OCI-LY7 (cell line): Measurements from ENCODE around the gene NSMF. TPM values are rescaled to one million over a fixed set of nuclear protein-coding genes. Genes with fewer than 3 reads are reported as not detected.

Experiments used
- BruUV-seq: library from RNA; stranded (reverse); fragments of 400-500 nt; replicated peaks from 2 replicates; lab custom pipeline; 2021; lab: Mats Ljungman, UMichigan
- CTCF ChIA-PET: fragments of 300-600 bp; sonication (Branson Sonifier 250); formaldehyde crosslinking; loops from one replicate; lab custom pipeline; 2022; ENCODE audit warnings: antibody characterized with exemption; ENCODE audit not compliant: unreplicated experiment; lab: Charles Lee
- POLR2A ChIA-PET: fragments of 300-600 bp; sonication (Branson Sonifier 250); formaldehyde crosslinking; loops from one replicate; lab custom pipeline; 2022; ENCODE audit warnings: antibody characterized with exemption; lab: Charles Lee
- DNase-seq: peaks from one replicate; pipeline ENCODE4 v3.0.0-alpha.2; 2015; ENCODE audit warnings: low spot score
- H2AFZ ChIP-seq: fragments of 200-600 bp; sonication (generic), shearing (Covaris generic); 2 replicates; pipeline ENCODE4 v1.6.1; 2014; ENCODE audit warnings: mild to moderate bottlenecking, antibody characterized with exemption, low read length, moderate library complexity
- H3K27ac ChIP-seq: fragments of 200-600 bp; sonication (generic); 2 replicates; pipeline ENCODE4 v1.5.1; 2014; ENCODE audit warnings: mixed run types, low read depth, mild to moderate bottlenecking, moderate library complexity, low read length, inconsistent platforms; ENCODE audit not compliant: poor library complexity, severe bottlenecking
- H3K36me3 ChIP-seq: fragments of 200-600 bp; sonication (generic); 2 replicates; pipeline ENCODE4 v1.6.1; 2014; ENCODE audit warnings: mild to moderate bottlenecking, antibody characterized with exemption, low read length, moderate library complexity, mixed read lengths; ENCODE audit not compliant: insufficient read depth
- H3K4me1 ChIP-seq: fragments of 200-600 bp; sonication (generic); 2 replicates; pipeline ENCODE4 v1.5.1; 2014; ENCODE audit warnings: mild to moderate bottlenecking, low read length; ENCODE audit not compliant: insufficient read depth, poor library complexity, severe bottlenecking
- H3K4me2 ChIP-seq: fragments of 200-600 bp; sonication (generic); 2 replicates; pipeline ENCODE4 v1.6.1; 2014; ENCODE audit warnings: mild to moderate bottlenecking, low read length
- H3K4me3 ChIP-seq: fragments of 200-600 bp; sonication (generic); 2 replicates; pipeline ENCODE4 v1.5.1; 2014; ENCODE audit warnings: mild to moderate bottlenecking, low read depth, low read length; ENCODE audit not compliant: poor library complexity, severe bottlenecking
- H3K79me2 ChIP-seq: fragments of 200-600 bp; sonication (generic); 2 replicates; pipeline ENCODE4 v1.6.1; 2016; ENCODE audit warnings: low read depth, mild to moderate bottlenecking, low read length, moderate library complexity, mixed read lengths; ENCODE audit not compliant: insufficient read depth
- H3K9me2 ChIP-seq: fragments of 200-600 bp; sonication (generic); 2 replicates; pipeline ENCODE4 v1.6.1; 2016; ENCODE audit warnings: mild to moderate bottlenecking, low read length, mixed read lengths; ENCODE audit not compliant: insufficient read depth
- H3K9me3 ChIP-seq: fragments of 200-600 bp; sonication (generic); 2 replicates; pipeline ENCODE4 v1.6.1; 2014; ENCODE audit warnings: mild to moderate bottlenecking, mixed run types, low read length, mixed read lengths
- H4K20me1 ChIP-seq: fragments of 200-600 bp; sonication (generic); 2 replicates; pipeline ENCODE4 v1.6.1; 2014; ENCODE audit warnings: mild to moderate bottlenecking, antibody characterized with exemption, low read length, moderate library complexity, mixed read lengths; ENCODE audit not compliant: insufficient read depth
- CTCF ChIP-seq: fragments of 200-600 bp; sonication (generic); conservative IDR thresholded peaks from 2 replicates; pipeline ENCODE4 v1.5.1; 2014; ENCODE audit warnings: mild to moderate bottlenecking, antibody characterized with exemption, low read length, moderate library complexity, mixed read lengths
- EZH2phosphoT487 ChIP-seq: fragments of 200-600 bp; sonication (generic); IDR thresholded peaks from 2 replicates; pipeline ENCODE4 v1.6.1; 2018; ENCODE audit warnings: low read depth, borderline replicate concordance, mild to moderate bottlenecking, mixed run types, antibody characterized with exemption, low read length, moderate library complexity, mixed read lengths
- intact Hi-C: fragments of 100-400 bp; cut with micrococcal nuclease; formaldehyde crosslinking; loops from one replicate; pipeline ENCODE4 v1.10.0; 2022; ENCODE audit not compliant: unreplicated experiment
- total RNA-seq, 2 experiments: library from RNA; depleted of rRNA in 1 of 2; stranded (reverse); fragments of >200 nt in 1 of 2; shearing (Covaris generic) in 1 of 2; gene quantifications; 2 replicates each; pipeline ENCODE4 v1.2.3, GENCODE V29; 2014 to 2022

NSMF gene
- total RNA-seq, 2 experiments from 2014 or later: 20.3 to 29.8 TPM

GRCh38 chr9:137455359-137455991, 3.7 kb downstream of the NSMF start:
- no TSS peak for BruUV-seq
- Histone ChIP-seq H3K36me3 (peaks cover 8% of the 10 kb centered on the region; the same call in 1 of the 2 replicates), H2AFZ (no peak overlapping the region), H3K4me3 (no peak overlapping the region), H3K4me1 (peaks cover 31% of the 10 kb centered on the region), H3K9me3 (no peaks in the 10 kb centered on the region), H3K4me2 (no peak overlapping the region), H4K20me1 (no peaks in the 10 kb centered on the region), H3K9me2 (no peaks in the 10 kb centered on the region), H3K27ac (no peak overlapping the region), H3K79me2 (no peaks in the 10 kb centered on the region)
- DNase-seq: no peak
- ChIA-PET CTCF (no interaction called here), POLR2A (interaction anchor here (0.5 kb wide), 1 partner anchor 321 kb away, joined by 4 read pairs; no protein-coding TSS in a partner anchor)
- intact Hi-C loops: no loop called here
- TF ChIP-seq EZH2phosphoT487 (no peak), CTCF (no peak)

- BruUV-seq: no TSS peak
- POLR2A ChIA-PET: interaction anchor here (0.6 to 0.8 kb wide), 2 partner anchors 186 to 462 kb away, joined by 3 read pairs; partner anchors contain the start of gene PAXX
- CTCF ChIA-PET: no interaction called here
These were observed 4.4 kb downstream of the NSMF start for GRCh38 chr9:137454597-137455358.

More at GRCh38 chr9:137454597-137455358, 4.4 kb downstream of the NSMF start:
- Histone ChIP-seq H3K36me3 (peaks cover 12% of the 10 kb centered on the region; the same call in 1 of the 2 replicates), H3K9me2 (no peaks in the 10 kb centered on the region), H2AFZ (peak overlapping the region; percentile 26; the same call in 1 of the 2 replicates), H3K27ac (peak overlapping the region; percentile 10), H3K79me2 (no peaks in the 10 kb centered on the region), H3K4me1 (peaks cover 34% of the 10 kb centered on the region), H3K4me3 (peak overlapping the region; percentile 66), H3K4me2 (peak overlapping the region; percentile 68), H4K20me1 (no peaks in the 10 kb centered on the region), H3K9me3 (no peaks in the 10 kb centered on the region)
- DNase-seq: no peak
- intact Hi-C loops: no loop called here
- no peak for TF ChIP-seq EZH2phosphoT487
- TF ChIP-seq CTCF: no peak
